Skin of body (tissue), 2 donors: ENCODE data around the gene SLC8A3. TPM values are rescaled to one million over a fixed set of nuclear protein-coding genes. Genes with fewer than 3 reads are reported as not detected.

ENCODE experiments used
- DNase-seq: peaks from one replicate; lab custom pipeline; 2025; lab: John Stamatoyannopoulos, UW
- total RNA-seq: library from RNA; depleted of rRNA; stranded (reverse); fragments of >200 nt; gene quantifications from one replicate; pipeline ENCODE4 v1.2.3, GENCODE V29; 2014

Gene SLC8A3
- total RNA-seq, 1 donor from 2014 or later: 3.5 TPM

DNA sequence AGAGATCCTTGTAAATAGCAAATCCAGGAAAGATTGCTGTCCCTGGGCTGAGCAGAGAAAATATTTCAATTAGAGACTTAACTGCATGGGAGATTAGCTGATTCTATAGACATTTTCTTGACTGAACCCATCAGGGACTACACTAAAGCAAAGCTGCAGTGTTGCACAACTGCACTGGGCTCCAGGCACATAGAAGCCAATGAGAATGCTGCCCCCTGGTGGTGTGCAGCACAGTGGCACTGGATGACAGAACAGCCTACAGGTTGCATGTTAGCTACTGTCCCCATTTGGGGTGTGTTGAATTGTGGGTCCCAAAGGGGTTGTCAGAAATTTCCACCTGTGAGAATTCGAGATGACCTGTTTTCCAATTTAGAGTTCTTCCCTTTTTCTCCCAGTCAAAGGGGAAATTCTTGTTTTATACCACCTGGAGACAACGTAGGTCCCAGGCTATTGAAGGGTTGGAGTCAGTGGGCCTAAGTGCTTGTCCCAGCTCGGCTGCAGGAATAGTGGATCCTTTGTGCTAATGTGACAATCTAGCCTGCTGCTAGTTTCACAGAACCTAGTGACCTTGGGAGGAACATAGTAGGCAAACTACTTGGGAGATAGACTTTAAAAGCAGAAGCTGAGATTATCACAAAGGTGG, 114.7 kb downstream of the SLC8A3 start:
- no peak for DNase-seq

DNA sequence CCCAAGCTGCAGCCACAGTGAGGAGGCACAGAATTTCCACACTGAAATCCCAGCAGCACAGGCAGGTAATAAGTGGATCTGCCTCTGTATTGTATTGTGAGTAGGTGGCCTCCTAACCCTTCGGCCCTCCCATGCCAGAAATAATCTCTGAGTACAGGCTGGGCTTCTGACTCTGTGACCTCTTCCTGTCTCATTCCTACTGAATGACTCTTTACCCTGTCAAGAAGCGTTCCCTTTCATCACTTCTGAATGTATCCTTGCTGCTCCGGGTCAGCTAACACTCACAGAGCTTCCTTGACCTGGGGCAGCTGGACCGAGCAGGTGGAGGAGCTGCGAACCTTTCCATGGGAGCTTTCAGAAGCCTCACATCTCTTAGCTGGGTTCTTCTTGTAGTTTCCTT, 119.6 kb downstream of the SLC8A3 start:
- DNase-seq: no peak

DNA sequence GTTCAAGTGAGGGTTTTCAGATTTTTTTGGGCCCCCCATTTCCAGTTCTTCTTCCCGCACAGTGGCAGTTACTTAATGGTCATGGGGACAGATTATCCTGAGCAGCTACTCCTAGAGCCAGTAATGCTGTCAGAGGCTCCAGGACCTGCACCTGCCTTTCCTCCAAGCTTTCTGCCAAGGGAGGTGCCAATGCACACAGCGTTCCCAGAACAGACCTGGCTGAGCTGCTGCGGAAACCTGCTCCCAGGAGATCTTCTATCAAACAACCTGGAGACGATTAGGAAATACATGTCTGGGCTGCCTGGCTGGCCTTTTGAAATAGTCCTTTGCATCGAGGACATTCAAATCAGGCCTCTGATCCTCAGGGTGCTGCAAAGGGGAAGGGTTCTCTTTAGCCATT, 120.9 kb downstream of the SLC8A3 start:
- no peak for DNase-seq

DNA sequence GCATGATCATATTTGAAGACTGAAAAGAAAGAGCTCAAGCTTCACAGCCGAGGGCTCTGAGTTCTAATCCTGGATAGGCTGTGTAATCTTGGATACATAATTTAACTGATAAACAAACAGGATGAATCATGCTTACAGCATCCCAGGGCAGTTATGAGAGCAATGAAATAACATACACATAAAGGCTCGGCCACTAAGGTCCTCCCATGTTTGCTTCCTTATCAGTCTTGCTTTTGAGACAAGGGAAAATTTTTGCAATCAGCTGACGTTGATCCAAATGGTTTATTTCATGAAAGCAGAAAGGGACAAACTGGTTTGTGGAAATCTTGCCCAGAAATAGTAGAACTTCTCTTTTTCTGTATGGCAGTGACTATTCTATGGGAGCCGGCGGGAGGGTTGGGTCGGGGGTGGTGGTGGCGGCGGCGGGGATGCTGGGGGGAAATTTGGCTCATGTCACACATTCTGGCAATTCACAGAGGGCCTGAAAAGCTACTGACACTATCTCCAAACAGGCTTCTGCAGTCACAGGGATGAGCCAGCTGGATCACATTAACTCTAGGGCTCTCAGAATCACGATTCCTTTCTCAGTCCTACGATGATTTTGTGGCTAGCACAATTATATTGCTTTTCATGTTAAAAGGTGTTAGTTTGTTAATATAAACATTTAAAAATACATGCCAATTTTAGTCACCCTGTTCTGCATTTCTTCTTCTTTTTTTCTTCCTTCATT, 124.5 kb downstream of the SLC8A3 start:
- DNase-seq: no peak

DNA sequence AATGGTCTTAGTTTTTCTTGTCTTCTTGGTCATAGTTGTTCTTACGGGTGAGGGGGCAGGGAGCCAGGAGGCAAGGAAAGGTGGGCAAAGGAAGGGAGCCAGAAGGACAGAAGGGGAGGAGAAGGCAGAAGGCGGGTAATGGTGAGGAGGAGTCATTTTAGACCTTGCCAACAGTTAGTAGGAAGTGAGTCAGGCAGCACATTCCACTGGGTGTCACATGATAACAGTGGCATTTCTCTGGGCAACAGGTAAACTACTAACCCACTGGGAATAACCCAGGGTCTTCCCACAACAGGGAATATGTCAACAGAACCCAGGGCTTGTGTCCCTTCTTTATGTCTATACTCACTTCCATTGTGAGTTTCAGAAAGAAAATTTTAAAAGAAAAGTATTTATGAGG, 127.6 kb downstream of the SLC8A3 start:
- DNase-seq: no peak

DNA sequence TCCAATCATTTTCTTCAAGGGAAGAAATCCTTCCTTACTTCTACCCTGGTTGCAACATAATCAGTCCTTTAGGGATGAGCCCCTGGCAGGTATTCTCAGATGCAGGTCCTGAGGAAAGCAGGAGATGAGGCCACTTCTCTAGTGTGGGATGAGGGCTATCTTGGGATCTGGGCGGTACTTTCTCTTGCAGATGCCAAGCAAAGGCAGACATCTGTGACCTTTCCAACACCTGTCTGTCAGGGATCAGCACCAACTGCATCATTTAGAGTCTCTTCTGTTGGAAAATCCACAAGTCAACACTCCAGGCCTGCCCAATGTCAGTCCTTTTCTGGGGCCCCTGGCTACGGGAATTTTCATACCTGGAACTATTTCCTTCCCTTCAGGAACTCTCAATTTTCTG, 129.2 kb downstream of the SLC8A3 start:
- no peak for DNase-seq

DNA sequence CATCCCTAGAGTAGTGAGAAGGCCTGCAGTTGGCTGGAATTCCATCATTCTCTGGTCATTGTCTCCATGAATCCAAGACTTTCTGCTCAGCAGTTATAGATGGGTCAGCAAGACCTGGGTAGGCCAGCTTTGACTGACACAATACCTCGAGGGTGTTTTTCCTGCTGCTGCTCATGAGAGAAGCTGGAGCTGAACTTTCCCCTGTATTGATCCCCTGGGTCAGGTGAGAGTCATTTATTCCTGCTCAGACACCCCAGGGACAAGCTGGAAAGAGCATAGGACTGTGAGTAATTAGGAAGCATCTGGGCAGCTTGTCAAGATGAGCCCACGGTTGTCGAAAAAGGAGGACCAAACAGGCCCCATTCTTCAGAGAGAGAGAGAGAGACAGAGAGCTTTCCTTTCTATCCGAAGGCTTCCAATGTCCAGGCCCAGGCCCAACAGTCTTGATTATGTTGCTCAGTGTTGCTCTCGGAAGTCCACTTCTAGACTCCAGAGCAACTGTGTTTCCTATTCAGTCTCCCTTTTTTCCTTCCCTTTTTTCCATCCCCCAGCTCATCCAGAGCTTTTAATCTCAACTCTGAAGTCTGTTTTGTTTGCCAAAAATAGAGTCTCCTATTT, 131.1 kb downstream of the SLC8A3 start:
- DNase-seq: no peak

DNA sequence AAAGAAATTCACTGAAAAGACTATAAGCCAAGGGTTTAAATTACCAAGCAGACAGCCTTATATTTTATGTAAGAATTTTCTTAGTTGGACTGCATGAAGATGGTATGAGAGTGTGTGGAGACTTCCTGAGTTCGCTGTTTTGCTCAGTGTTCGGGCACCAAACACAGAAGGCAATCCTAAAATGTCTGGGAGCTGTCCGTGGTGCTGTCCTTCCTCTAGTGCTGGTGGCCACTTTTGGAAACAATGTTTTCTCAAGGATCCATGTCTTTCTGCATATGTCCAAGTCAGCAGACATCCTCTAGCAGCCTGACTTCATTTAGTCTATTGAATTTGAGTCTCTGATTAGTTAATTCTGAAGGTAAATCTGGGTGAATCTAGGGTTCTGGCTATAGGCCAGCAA, 135.8 kb downstream of the SLC8A3 start:
- no peak for DNase-seq

DNA sequence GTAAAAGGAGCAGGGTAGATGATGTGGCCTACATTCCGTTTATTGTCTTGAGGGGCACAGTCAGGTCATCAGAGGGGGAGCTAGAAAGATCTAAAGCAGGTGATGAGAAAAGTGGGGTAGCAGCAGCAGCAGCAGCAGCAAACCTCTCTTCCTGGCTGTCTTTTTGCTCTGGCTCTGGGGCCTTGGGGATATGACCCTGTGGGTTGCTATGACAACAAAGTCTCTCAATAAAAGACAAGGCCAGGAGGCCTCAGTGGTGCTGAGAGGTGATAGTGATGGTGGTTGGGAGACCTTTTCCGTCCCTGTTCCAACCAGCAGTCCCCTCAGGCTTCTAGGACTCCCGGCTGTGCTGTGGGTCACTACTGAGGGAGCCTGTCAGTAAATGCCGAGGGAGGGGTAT, 138.6 kb downstream of the SLC8A3 start:
- no peak for DNase-seq

DNA sequence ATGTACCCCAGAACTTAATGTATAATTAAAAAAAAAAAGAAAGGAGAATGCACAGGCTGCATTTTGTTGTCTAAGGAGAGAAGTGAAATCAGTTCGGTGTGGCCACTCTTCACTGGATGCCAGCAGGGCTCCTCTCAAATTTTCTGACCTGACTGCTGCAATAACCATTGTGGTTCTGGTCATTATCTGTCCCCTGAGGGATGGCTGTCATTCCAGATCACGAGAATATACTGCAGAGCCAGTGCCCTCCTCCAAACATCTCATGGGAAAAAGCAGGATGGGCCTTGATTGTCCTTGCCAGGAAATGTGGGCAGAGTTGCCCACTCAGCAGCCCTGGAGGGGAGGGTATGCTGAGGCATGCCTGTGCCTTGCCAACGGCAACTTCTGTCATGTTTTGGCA, 139.1 kb downstream of the SLC8A3 start:
- no peak for DNase-seq

DNA sequence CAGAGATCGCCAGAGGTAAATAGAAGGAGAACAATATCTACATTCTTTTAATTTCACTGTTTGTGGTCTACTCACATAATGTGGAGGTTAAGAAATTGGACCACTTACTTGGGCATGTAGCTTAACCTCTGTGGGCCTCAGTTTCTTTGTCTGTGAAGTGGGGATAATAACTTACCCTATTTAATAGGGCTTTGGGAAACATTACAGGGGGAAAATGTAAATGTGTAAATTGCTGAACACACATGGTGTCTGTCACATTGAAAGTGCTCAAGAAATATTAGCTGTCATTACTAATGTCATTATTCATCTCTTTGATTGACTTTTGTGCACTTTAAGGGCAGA, 140.5 kb downstream of the SLC8A3 start:
- DNase-seq: no peak

DNA sequence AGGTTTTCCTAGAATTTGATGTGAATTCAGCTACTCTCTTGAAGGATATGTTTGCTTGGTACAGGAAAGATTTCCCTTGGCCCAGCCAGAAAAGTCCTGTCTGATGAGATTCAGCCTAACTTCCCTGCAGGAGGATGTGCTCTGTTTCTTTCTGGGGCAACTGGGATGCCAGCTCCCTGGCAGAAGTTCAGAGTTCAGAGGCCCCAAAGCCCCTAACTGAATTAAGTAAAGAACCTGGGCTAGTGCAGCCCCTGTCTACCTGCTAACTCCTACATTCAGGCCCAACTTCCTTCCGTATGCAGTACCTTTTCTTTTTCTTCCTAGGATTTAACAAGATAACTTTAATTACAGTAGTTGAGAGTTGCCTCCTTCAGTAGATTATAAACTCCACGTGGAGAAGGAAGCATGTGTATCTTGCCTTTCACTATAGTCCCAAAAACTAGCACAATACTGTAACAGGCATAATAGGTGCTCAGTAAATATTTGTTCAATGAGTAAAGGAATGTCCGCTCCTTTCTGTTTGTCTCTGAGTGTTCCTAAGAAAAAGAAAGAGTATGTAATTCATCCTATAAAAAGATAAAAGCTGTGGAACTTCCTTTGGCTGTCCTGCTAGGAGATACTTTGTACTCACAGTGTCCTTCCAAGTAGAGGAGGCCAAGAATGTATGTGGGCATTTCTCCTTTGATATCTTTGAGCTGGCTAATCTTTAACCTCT, 141.0 kb downstream of the SLC8A3 start:
- no peak for DNase-seq

DNA sequence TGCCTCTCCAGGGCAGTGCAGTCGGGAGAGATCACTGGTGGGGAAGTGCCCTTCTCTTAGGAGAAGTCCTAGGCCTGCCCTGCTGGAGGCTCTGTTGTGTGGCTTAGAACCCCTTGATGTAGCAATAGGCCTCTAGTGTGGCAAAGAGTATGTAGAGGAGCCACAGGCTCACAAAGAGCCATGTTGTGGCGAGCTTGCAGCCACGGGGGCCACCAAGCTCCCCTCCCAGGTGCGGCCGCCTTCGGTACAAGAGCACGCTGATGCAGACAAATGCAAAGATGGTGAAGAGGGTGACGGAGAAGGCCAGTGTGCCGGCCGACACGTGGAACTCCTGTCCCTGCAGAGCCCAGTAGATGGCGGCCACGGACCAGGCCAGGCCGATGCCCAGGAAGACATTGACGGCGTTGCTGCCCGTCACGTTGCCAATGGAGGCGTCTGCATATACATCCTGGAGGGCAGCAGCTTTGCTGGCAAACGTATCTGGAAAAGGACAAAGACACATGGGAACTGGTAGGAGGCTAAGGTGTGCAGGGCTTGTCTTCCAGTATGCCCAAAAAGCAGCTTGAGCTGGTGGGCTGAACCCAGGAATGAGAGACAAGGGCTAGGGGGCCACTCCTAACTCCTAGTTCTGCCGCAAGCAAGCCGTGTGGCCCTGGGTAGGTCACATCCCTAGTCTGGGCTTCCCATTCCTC, 142.8 kb downstream of the SLC8A3 start:
- DNase-seq: no peak

DNA sequence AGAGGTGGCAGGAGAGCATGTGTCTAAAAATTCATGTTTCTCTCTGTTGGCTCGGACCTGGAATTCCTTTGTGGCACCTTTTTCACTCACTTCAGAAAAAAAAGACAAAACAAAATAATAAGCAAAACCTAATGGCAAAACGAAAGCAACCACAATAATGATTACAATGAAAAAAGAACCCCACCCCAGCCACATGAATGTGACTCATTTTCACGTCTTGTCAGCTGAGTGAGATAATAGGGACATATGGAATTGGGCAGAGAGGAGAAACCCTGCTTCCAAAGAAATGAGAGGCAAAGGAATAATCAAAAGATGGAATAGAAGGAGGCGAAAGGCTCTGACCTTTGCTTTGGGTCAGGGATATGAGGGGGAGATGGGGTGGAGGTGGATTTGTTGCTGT, 143.4 kb downstream of the SLC8A3 start:
- no peak for DNase-seq

DNA sequence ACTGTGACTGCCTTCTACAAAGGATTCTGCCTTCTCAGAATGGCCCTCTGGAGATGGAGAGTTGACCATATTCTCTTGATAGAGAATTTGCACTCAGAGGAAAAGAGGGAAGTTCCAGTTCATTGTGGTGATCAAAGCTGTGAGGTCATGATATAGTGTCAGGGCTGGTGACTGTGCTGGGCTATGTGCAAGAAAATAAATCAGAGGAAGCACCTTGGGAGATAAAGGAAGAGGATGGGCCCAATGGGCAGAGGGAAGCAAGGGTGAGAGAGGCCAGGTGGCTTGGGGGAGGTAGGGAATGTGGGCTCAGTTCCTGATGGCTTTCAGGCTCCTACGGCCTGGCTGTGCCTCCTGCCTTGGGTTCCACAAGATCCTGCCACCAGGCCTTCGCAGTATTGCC, 145.8 kb downstream of the SLC8A3 start:
- no peak for DNase-seq

DNA sequence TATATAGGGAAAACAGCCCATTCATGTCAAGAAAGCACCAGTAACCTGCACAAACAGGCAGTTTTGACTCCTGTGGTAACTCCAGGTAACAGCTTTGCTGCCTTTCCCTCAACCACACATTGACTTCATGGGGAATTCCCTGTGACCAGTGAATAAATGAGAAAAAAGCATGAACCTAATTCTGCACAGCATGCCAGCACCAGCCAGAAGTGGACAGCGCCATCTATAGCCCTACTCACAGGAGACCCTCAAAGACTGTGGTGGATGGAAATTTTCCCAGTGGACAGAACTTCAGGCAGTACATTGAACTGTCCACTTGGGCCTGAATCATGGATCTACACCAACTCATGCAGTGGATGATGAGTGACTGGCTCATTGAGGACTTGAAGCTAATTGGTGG, 152.1 kb downstream of the SLC8A3 start:
- no peak for DNase-seq

DNA sequence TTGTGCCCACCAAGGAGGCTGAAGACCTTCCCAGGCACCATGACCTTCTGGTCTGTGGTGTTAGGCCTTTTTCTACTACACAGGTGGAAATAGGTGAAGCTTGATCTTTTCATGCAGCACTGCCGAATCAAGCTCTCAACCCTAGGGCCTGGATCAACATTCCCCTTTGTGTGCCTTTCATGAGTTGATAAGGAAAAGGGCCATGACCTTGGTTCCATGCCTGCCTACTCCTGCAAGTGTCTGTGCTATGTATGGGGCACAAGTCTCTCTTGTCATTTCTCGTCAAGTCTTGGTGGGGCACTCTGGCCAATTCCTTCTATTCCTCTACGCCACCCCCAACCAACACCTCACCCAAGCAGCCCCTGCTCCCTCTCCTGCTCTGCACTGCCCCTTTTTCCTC, 154.5 kb downstream of the SLC8A3 start:
- no peak for DNase-seq

DNA sequence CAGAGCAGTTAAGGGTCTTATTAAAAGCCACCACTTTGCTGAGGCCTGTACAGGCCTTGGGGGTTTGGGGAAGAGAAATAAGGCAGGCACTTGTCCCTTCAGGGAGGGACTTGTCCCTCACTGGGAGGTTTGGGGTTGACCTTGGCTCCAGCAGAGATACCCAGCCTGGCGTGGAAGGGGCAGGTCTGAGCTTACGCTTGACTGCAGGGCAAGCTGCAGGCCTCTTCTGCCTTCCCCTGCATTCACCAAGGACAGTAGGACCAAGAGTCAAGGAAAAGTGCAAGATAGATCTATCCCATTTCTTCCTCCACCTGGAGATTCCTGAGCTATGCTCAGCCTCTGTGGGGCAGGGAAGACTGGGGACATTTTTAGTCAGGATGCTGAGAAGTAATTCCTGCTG, 155.2 kb downstream of the SLC8A3 start:
- DNase-seq: no peak

DNA sequence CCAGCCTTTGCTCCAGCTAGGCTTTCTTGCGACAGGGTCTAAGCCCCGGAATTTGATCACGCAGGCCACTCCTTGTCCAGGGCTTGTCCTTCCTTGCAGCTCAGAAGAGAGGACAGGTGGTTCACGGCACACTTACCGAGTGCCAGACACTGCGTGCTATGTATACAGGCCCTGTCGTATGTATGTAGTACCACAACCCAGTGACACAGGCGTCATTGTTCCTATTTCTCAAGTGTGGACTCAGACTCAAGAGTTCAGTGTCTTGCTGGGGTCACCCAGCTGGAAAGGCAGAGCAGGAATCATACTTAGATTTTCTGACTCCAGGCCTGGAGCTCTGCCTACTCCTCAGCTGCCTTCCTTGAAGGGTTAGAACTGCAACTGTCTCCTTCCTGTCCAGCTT, 155.6 kb downstream of the SLC8A3 start:
- no peak for DNase-seq

DNA sequence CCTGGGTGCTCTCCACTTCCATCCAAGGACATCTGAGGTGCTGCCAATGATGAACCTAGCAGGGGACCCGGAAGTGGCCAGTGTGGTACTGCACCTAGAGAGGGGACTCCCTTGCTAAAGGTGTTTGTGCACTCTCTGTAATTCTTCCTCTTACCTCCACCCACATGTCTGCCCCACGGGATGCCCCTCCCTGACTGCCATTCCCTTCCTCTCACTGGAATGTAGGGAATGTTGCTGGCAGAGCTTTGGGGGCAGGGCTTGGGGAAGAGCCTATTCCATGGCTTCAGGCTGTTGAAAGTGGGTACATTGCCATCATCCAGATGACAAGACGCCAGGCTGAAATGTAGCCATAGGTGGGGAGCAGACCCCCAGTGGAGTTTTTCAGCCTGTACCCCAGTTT, 156.3 kb downstream of the SLC8A3 start:
- no peak for DNase-seq

DNA sequence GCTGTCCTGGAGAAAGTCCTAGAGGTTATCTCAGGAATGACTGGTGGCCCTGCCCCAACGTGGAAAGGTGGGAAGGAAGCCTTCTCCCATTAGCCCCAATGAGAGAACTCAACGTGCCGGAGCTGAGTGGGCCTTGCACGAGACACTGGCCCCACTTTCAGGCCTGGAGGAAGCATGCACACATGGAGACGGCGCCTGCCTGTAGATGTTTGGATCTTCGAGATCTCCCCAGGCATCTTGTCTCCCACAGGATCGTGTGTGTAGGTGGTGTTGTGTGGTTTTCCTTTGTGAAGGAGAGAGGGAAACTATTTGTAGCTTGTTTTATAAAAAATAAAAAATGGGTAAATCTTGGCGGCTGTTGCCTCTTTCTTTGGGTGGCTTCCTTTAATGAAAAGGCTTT, 156.7 kb downstream of the SLC8A3 start:
- DNase-seq: no peak
